ENCODE data around the gene AFDN. TPM values are rescaled to one million over a fixed set of nuclear protein-coding genes. Genes with fewer than 3 reads are reported as not detected.

Gene AFDN
- total and polyA plus RNA-seq, 2 experiments from 2014 or later = 66.9 to 200 TPM

GRCh38 chr6:167843023-167843422 is 16.3 kb downstream of the AFDN start:
- H3K36me3 Mint-ChIP-seq (ENCODE audit: low read depth) = no peaks in the 10 kb centered on the region
- no peaks in the 10 kb centered on the region for H3K27me3 Mint-ChIP-seq (ENCODE audit: insufficient read depth, low read depth, poor library complexity)
- Histone ChIP-seq H3K9me2 (ENCODE audit: insufficient read depth) (no peaks in the 10 kb centered on the region), H3K27me3 (ENCODE audit: insufficient read depth) (no peaks in the 10 kb centered on the region), H3K36me3 (ENCODE audit: insufficient read depth) (no peaks in the 10 kb centered on the region), H3F3A (replicated peaks; ENCODE audit: low read depth) (no peaks in the 10 kb centered on the region), H3K4me2 (no peak overlapping the region), H4K20me1 (replicated peaks; ENCODE audit: insufficient read depth) (peaks cover 28% of the 10 kb centered on the region), H3K79me2 (replicated peaks; ENCODE audit: insufficient read depth) (peaks cover 100% of the 10 kb centered on the region), H3K4me3 (no peak overlapping the region), H3K4me1 (ENCODE audit: insufficient read depth) (peaks cover 67% of the 10 kb centered on the region), H2AFZ (no peak overlapping the region), H3K27ac (ENCODE audit: low read depth) (no peak overlapping the region)
- TF ChIP-seq JUNB (IDR thresholded peaks at IDR 0.05; ENCODE audit: unreplicated experiment) (no peak), STAT1 (IDR thresholded peaks at IDR 0.05; ENCODE audit: unreplicated experiment) (no peak), ZNF331 (CRISPR knock-in tag; IDR thresholded peaks at IDR 0.05; ENCODE audit: low read depth) (no peak), ZNF114 (CRISPR knock-in tag; IDR thresholded peaks at IDR 0.05) (no peak), CREB1 (CRISPR knock-in tag; IDR thresholded peaks at IDR 0.05; ENCODE audit: low read depth) (no peak), EZH2 (IDR thresholded peaks at IDR 0.05; ENCODE audit: low read depth, unreplicated experiment) (no peak), POLR2AphosphoS5 (IDR thresholded peaks at IDR 0.05; ENCODE audit: low read depth) (no peak), REST (IDR thresholded peaks at IDR 0.05; ENCODE audit: unreplicated experiment) (no peak), ETS1 (IDR thresholded peaks at IDR 0.05) (no peak), ZNF462 (CRISPR knock-in tag; IDR thresholded peaks at IDR 0.05) (no peak), CTCF (conservative IDR thresholded peaks at IDR 0.05; ENCODE audit: low read depth in 2 of 2) (no peak), EZH2phosphoT487 (IDR thresholded peaks at IDR 0.05; ENCODE audit: unreplicated experiment) (no peak), NANOG (IDR thresholded peaks at IDR 0.05; ENCODE audit: borderline replicate concordance) (no peak)
- no peak overlapping the region for H3K4me3 Mint-ChIP-seq
- ATAC-seq (no peak), DNase-seq (ENCODE audit: low spot score) (no peak)
- peaks cover 34% of the 10 kb centered on the region for H3K4me1 Mint-ChIP-seq
- H3K9me3 Mint-ChIP-seq = no peaks in the 10 kb centered on the region
- no peak overlapping the region; the same call in 1 of the 2 replicates for H3K27ac Mint-ChIP-seq
